WTC11 (cell line): ENCODE measurements around the gene MPDZ. TPM values are rescaled to one million over a fixed set of nuclear protein-coding genes. Genes with fewer than 3 reads are reported as not detected.

ENCODE experiments used
- ATAC-seq: fragments of 200-7000 bp; cut with Tn5 transposase; 2 replicates; pipeline ENCODE4 v1.10.0; 2021; ENCODE audit warnings: mild to moderate bottlenecking, moderate library complexity
- CTCF ChIA-PET: fragments of 300-600 bp; sonication (Branson Sonifier 250); formaldehyde crosslinking; loops from one replicate; lab custom pipeline; 2021; ENCODE audit warnings: antibody characterized with exemption; lab: Charles Lee
- POLR2A ChIA-PET: fragments of 350-600 bp; sonication (Branson Sonifier 250); formaldehyde crosslinking; loops from one replicate; lab custom pipeline; 2021; ENCODE audit warnings: antibody characterized with exemption; lab: Charles Lee
- DNase-seq: peaks from one replicate; pipeline ENCODE4 v3.0.0; 2021; ENCODE audit warnings: low spot score
- H3K27ac Mint-ChIP-seq: 2 replicates; pipeline ENCODE4 v1.8.0; 2021; ENCODE audit warnings: mixed read lengths
- H3K27me3 Mint-ChIP-seq: 2 replicates; pipeline ENCODE4 v1.8.0; 2021; ENCODE audit warnings: low read depth, mild to moderate bottlenecking, moderate library complexity, mixed read lengths
- H3K36me3 Mint-ChIP-seq: 2 replicates; pipeline ENCODE4 v1.8.0; 2021; ENCODE audit warnings: mixed read lengths
- H3K4me1 Mint-ChIP-seq: 2 replicates; pipeline ENCODE4 v1.8.0; 2022; ENCODE audit warnings: mixed read lengths
- H3K4me3 Mint-ChIP-seq: 2 replicates; pipeline ENCODE4 v1.8.0; 2021; ENCODE audit warnings: mild to moderate bottlenecking, moderate library complexity, mixed read lengths
- H3K9me3 Mint-ChIP-seq: 2 replicates; pipeline ENCODE4 v1.8.0; 2021; ENCODE audit warnings: mixed read lengths
- AR ChIP-seq: fragments of 250-450 bp; sonication (Bioruptor Pico); IDR thresholded peaks from 2 replicates; pipeline ENCODE4 v1.9.0; 2021; ENCODE audit warnings: mild to moderate bottlenecking
- ARID4B ChIP-seq: sonication (generic); formaldehyde crosslinking; IDR thresholded peaks from 2 replicates; pipeline ENCODE4 v1.8.0; 2023; ENCODE audit warnings: missing genetic modification reagents, mild to moderate bottlenecking, borderline replicate concordance
- CBFB ChIP-seq: sonication (generic); formaldehyde crosslinking; IDR thresholded peaks from 2 replicates; pipeline ENCODE4 v1.8.1; 2022; ENCODE audit warnings: mild to moderate bottlenecking, low read depth, missing genetic modification reagents
- CREM ChIP-seq: sonication (generic); formaldehyde crosslinking; IDR thresholded peaks from 2 replicates; pipeline ENCODE4 v1.8.1; 2022; ENCODE audit warnings: mild to moderate bottlenecking, missing genetic modification reagents, moderate library complexity
- ESRRA ChIP-seq: sonication (generic); formaldehyde crosslinking; IDR thresholded peaks from 2 replicates; pipeline ENCODE4 v1.8.1; 2022; ENCODE audit warnings: mild to moderate bottlenecking, missing genetic modification reagents, borderline replicate concordance
- FOXK1 ChIP-seq: sonication (generic); formaldehyde crosslinking; IDR thresholded peaks from 2 replicates; pipeline ENCODE4 v1.8.0; 2022; ENCODE audit warnings: mild to moderate bottlenecking, moderate library complexity, missing genetic modification reagents
- GABPB1 ChIP-seq: sonication (generic); formaldehyde crosslinking; IDR thresholded peaks from 2 replicates; pipeline ENCODE4 v1.8.1; 2023; ENCODE audit warnings: mild to moderate bottlenecking, missing genetic modification reagents
- GRHL2 ChIP-seq: fragments of 250-450 bp; sonication (Bioruptor Pico); IDR thresholded peaks from 2 replicates; pipeline ENCODE4 v1.8.0; 2022; ENCODE audit warnings: mild to moderate bottlenecking, moderate library complexity; ENCODE audit not compliant: insufficient replicate concordance, severe bottlenecking
- GTF2I ChIP-seq: fragments of 250-450 bp; sonication (Bioruptor Pico); conservative IDR thresholded peaks from 2 replicates; pipeline ENCODE4 v1.4.0; 2021; ENCODE audit warnings: mild to moderate bottlenecking
- NFATC4 ChIP-seq: fragments of 250-450 bp; sonication (Bioruptor Pico); IDR thresholded peaks from 2 replicates; pipeline ENCODE4 v1.9.0; 2021; ENCODE audit warnings: mild to moderate bottlenecking
- RORB ChIP-seq: fragments of 250-450 bp; sonication (Bioruptor Pico); IDR thresholded peaks from 2 replicates; pipeline ENCODE4 v1.9.0; 2021; ENCODE audit warnings: mild to moderate bottlenecking
- SMAD4 ChIP-seq: sonication (generic); formaldehyde crosslinking; IDR thresholded peaks from 2 replicates; pipeline ENCODE4 v1.8.0; 2022; ENCODE audit warnings: mild to moderate bottlenecking, missing genetic modification reagents
- TEAD4 ChIP-seq: sonication (generic); formaldehyde crosslinking; IDR thresholded peaks from 2 replicates; pipeline ENCODE4 v1.8.0; 2022; ENCODE audit warnings: mild to moderate bottlenecking, missing genetic modification reagents
- ZNF671 ChIP-seq: fragments of 250-450 bp; sonication (Bioruptor Pico); IDR thresholded peaks from 2 replicates; pipeline ENCODE4 v1.8.0; 2021; ENCODE audit warnings: mild to moderate bottlenecking
- total RNA-seq: library from RNA; stranded (reverse); gene quantifications from 3 replicates; pipeline ENCODE4 v1.2.3, GENCODE V29; 2021
- TF ChIP-seq, protein P1 (sequence below): fragments of 250-450 bp; sonication (Bioruptor Pico); IDR thresholded peaks from 2 replicates; pipeline ENCODE4 v1.9.0; 2021; ENCODE audit warnings: mild to moderate bottlenecking
- TF ChIP-seq, protein P2 (sequence below): sonication (generic); formaldehyde crosslinking; IDR thresholded peaks from 2 replicates; pipeline ENCODE4 v1.8.0; 2023; ENCODE audit warnings: missing genetic modification reagents
- TF ChIP-seq, protein P3 (sequence below): sonication (generic); formaldehyde crosslinking; IDR thresholded peaks from 2 replicates; pipeline ENCODE4 v1.8.1; 2023; ENCODE audit warnings: mild to moderate bottlenecking, moderate library complexity, missing genetic modification reagents
- TF ChIP-seq, protein P4 (sequence below): sonication (generic); formaldehyde crosslinking; IDR thresholded peaks from 2 replicates; pipeline ENCODE4 v1.8.1; 2022; ENCODE audit warnings: missing genetic modification reagents, borderline replicate concordance
- TF ChIP-seq, protein P5 (sequence below): sonication (generic); formaldehyde crosslinking; IDR thresholded peaks from 2 replicates; pipeline ENCODE4 v1.8.1; 2022; ENCODE audit warnings: mild to moderate bottlenecking, moderate library complexity, missing genetic modification reagents
- TF ChIP-seq, protein P6 (sequence below): fragments of 250-450 bp; sonication (Bioruptor Pico); conservative IDR thresholded peaks from 2 replicates; pipeline ENCODE4 v1.9.0; 2021; ENCODE audit warnings: mild to moderate bottlenecking

Gene MPDZ
- total RNA-seq, 1 experiment from 2014 or later = 38.5 TPM

DNA sequence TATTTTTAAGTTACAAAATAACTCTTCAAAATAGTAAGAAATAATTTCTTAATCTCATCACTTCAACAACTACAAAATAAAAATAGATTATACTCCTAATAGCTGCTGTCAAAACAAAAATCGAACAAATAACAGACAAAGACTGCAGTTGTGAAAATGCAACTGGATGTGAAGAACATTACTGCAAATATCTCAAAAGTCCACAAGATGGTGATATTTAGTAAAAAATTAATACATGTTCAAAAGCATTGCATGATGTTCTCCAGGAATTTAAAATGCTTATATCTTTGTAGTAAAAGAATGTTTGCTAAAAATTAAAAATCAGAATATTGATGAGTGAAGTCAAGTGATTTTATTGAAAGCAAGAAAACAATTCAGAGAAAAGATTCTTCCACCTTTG is 66.2 kb downstream of the MPDZ start:
- no peak for ATAC-seq
- Mint-ChIP-seq H3K4me3 (no peak overlapping the region), H3K27ac (no peak overlapping the region), H3K27me3 (no peaks in the 10 kb centered on the region), H3K4me1 (0 out of 2 replicates have a peak, but pooled peaks cover 5% of the 10 kb centered on the region), H3K9me3 (no peaks in the 10 kb centered on the region), H3K36me3 (peaks cover 8% of the 10 kb centered on the region)
- TF ChIP-seq AR (CRISPR knock-in tag) (no peak), RORB (CRISPR knock-in tag) (no peak), ESRRA (no peak), SMAD4 (CRISPR knock-in tag) (no peak), FOXK1 (no peak), ARID4B (CRISPR knock-in tag) (no peak), GRHL2 (no peak), ZNF671 (CRISPR knock-in tag) (no peak), CREM (CRISPR knock-in tag) (no peak), CBFB (CRISPR knock-in tag) (no peak), GTF2I (CRISPR knock-in tag) (no peak), NFATC4 (CRISPR knock-in tag) (no peak), GABPB1 (no peak), TEAD4 (CRISPR knock-in tag) (no peak)
- TF ChIP-seq, protein P1, sequence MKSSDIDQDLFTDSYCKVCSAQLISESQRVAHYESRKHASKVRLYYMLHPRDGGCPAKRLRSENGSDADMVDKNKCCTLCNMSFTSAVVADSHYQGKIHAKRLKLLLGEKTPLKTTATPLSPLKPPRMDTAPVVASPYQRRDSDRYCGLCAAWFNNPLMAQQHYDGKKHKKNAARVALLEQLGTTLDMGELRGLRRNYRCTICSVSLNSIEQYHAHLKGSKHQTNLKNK (CRISPR knock-in tag) = no peak
- TF ChIP-seq, protein P2, sequence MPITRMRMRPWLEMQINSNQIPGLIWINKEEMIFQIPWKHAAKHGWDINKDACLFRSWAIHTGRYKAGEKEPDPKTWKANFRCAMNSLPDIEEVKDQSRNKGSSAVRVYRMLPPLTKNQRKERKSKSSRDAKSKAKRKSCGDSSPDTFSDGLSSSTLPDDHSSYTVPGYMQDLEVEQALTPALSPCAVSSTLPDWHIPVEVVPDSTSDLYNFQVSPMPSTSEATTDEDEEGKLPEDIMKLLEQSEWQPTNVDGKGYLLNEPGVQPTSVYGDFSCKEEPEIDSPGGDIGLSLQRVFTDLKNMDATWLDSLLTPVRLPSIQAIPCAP (CRISPR knock-in tag) = no peak
- TF ChIP-seq, protein P3, sequence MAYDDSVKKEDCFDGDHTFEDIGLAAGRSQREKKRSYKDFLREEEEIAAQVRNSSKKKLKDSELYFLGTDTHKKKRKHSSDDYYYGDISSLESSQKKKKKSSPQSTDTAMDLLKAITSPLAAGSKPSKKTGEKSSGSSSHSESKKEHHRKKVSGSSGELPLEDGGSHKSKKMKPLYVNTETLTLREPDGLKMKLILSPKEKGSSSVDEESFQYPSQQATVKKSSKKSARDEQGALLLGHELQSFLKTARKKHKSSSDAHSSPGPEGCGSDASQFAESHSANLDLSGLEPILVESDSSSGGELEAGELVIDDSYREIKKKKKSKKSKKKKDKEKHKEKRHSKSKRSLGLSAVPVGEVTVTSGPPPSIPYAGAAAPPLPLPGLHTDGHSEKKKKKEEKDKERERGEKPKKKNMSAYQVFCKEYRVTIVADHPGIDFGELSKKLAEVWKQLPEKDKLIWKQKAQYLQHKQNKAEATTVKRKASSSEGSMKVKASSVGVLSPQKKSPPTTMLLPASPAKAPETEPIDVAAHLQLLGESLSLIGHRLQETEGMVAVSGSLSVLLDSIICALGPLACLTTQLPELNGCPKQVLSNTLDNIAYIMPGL = no peak
- TF ChIP-seq, protein P4, sequence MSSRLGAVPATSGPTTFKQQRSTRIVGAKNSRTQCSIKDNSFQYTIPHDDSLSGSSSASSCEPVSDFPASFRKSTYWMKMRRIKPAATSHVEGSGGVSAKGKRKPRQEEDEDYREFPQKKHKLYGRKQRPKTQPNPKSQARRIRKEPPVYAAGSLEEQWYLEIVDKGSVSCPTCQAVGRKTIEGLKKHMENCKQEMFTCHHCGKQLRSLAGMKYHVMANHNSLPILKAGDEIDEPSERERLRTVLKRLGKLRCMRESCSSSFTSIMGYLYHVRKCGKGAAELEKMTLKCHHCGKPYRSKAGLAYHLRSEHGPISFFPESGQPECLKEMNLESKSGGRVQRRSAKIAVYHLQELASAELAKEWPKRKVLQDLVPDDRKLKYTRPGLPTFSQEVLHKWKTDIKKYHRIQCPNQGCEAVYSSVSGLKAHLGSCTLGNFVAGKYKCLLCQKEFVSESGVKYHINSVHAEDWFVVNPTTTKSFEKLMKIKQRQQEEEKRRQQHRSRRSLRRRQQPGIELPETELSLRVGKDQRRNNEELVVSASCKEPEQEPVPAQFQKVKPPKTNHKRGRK (CRISPR knock-in tag) = no peak
- TF ChIP-seq, protein P5, sequence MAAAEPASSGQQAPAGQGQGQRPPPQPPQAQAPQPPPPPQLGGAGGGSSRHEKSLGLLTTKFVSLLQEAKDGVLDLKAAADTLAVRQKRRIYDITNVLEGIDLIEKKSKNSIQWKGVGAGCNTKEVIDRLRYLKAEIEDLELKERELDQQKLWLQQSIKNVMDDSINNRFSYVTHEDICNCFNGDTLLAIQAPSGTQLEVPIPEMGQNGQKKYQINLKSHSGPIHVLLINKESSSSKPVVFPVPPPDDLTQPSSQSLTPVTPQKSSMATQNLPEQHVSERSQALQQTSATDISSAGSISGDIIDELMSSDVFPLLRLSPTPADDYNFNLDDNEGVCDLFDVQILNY (CRISPR knock-in tag) = no peak
- TF ChIP-seq, protein P6, sequence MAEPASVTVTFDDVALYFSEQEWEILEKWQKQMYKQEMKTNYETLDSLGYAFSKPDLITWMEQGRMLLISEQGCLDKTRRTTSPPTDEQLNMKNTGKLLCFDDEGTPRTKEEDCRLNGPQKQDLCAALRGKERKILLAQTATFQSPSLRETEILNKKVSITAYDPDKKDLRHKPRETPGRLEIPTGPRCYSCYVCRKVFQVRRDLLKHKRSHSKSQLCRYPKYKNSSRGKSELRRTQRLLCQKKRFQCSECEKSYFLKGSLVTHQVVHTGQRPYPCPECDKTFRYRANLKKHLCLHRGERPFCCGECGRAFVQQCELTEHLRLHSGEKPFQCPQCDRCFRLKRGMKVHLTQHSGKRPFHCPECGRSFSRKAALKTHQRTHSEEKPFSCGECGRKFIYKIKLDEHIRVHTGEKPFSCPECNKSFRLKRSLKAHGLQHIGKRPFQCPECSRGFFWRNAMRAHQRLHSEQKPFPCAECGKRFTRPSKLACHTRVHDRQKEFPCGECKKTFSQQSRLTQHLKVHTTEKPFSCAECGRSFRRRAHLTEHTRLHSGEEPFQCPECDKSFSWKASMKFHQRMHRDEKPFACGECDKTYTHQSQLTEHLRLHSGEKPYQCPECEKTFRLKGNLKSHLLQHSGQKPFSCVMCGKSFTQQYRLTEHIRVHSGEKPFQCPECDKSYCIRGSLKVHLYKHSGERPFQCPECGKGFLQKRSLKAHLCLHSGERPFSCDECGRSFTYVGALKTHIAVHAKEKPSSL (CRISPR knock-in tag) = no peak
- POLR2A ChIA-PET = no interaction called here
- CTCF ChIA-PET = no interaction called here
- DNase-seq = no peak
